ENCODE results near the gene RPIA.
"Not testable (repeated sequence)": the region's sequence is repeated elsewhere in the genome, so short reads cannot be mapped to it uniquely, and the experiment has no call there.

GRCh38 chr2:88645291-88645882 is 46.1 kb upstream of the RPIA start:
- TF ChIP-seq CTCF (conservative IDR thresholded peaks at IDR 0.05); EZH2 (IDR thresholded peaks at IDR 0.05; ENCODE audit: low read depth): not testable (repeated sequence)
